NK-92 treated with Interleukin-12 subunit alpha and Interleukin-12 subunit beta, amount 100 ng/mL, for 24 hours (cell line): ENCODE data around the gene PCDH12.

ENCODE experiments used
- DNase-seq: peaks from one replicate; lab custom pipeline; 2025; lab: John Stamatoyannopoulos, UW

The PCDH12 gene

GRCh38 chr5:141966275-141966962 lies 8.4 kb upstream of the PCDH12 start:
- DNase-seq, result no peak

GRCh38 chr5:141965071-141965470 lies 7.1 kb upstream of the PCDH12 start:
- no peak for DNase-seq

GRCh38 chr5:141963701-141964100 lies 5.7 kb upstream of the PCDH12 start:
- DNase-seq, result no peak

- no peak for DNase-seq
Measured at GRCh38 chr5:141961466-141961865, 3.5 kb upstream of the PCDH12 start.

- DNase-seq, result peak; percentile 71
Measured at GRCh38 chr5:141960449-141961323, 2.7 kb upstream of the PCDH12 start.

GRCh38 chr5:141960018-141960417 lies 2.0 kb upstream of the PCDH12 start:
- no peak for DNase-seq

- DNase-seq, result no peak
Measured at GRCh38 chr5:141958546-141959172, 657 bp upstream of the PCDH12 start.

GRCh38 chr5:141957367-141957996 lies 520 bp downstream of the PCDH12 start:
- no peak for DNase-seq

GRCh38 chr5:141954194-141954593 lies 3.8 kb downstream of the PCDH12 start:
- no peak for DNase-seq

GRCh38 chr5:141952020-141952419 lies 6.0 kb downstream of the PCDH12 start:
- DNase-seq, result no peak

- DNase-seq, result no peak
Measured at GRCh38 chr5:141951332-141951781, 6.6 kb downstream of the PCDH12 start.

GRCh38 chr5:141950207-141951005 lies 7.6 kb downstream of the PCDH12 start:
- DNase-seq, result no peak

- no peak for DNase-seq
Measured at GRCh38 chr5:141949511-141949910, 8.5 kb downstream of the PCDH12 start.

GRCh38 chr5:141948812-141949211 lies 9.2 kb downstream of the PCDH12 start:
- DNase-seq, result no peak

- DNase-seq, result no peak
Measured at GRCh38 chr5:141947316-141947715, 10.7 kb downstream of the PCDH12 start.

- no peak for DNase-seq
Measured at GRCh38 chr5:141945511-141946051, 12.4 kb downstream of the PCDH12 start.

GRCh38 chr5:141944076-141944475 lies 13.9 kb downstream of the PCDH12 start:
- DNase-seq, result no peak

- DNase-seq, result no peak
Measured at GRCh38 chr5:141942185-141942857, 15.7 kb downstream of the PCDH12 start.

GRCh38 chr5:141941779-141942178 lies 16.2 kb downstream of the PCDH12 start:
- DNase-seq, result no peak

GRCh38 chr5:141941307-141941706 lies 16.7 kb downstream of the PCDH12 start:
- DNase-seq, result no peak
